CD4-positive, alpha-beta T cell treated with Interleukin-17A for 4 hours (primary cell): ENCODE data around the gene CCDC121.

Experiments used
- DNase-seq: peaks from one replicate; pipeline ENCODE4 v3.0.0-alpha.2; 2020; ENCODE audit warnings: mixed read lengths

CCDC121 gene, protein sequence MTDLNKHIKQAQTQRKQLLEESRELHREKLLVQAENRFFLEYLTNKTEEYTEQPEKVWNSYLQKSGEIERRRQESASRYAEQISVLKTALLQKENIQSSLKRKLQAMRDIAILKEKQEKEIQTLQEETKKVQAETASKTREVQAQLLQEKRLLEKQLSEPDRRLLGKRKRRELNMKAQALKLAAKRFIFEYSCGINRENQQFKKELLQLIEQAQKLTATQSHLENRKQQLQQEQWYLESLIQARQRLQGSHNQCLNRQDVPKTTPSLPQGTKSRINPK

DNA sequence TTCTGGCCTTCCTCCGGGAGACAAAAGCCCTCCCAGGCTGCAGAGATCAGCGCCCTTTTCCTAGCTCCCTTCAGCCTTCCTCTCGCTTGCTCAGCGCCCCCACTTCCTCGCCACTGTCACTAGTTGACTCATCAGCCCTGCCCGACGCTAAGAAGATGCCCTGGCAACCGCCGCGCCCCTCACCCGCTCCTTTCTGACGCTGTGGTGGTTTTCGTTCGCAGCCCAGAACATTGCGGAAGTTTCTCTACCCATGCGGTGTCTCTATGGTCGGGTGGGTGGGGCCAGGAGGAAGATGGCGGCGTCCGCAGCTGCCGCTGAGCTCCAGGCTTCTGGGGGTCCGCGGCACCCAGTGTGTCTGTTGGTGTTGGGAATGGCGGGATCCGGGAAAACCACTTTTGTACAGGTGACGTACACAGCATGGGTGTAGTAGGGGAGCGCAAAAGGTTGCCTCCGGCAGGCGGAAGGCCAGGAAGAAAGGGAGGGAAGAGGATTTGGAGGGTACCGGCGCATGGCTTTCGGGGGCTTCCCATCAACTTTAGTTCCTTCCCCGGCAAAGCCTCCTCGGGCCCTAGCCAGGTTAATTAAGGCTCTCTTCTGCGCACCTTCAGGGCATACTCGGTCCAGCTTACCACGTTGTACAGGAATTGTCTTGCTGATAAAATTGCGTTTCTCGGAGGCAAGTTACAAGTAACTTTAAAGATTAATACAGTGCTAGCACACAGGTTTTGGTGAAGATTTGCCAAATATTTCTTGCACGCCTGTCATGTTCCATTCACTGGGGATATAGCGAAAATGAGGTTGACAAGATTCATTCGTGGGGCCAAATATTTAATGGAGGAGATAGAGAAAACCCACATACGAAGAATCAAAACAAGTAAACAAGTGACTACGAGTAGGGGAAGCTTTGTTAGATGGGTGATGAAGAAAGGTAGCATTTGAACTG lies at the start of gene CCDC121, which contains the start of gene GPN1:
Gene CCDC121 (minus strand): TSS at position 246 of the 943 bp plus-strand sequence. CDS start 1,213 bp downstream, outside the sequence.
Gene GPN1 (plus strand): TSS at position 284 of the 943 bp plus-strand sequence. CDS start 9 bp downstream, at position 293.
- peak; percentile 96 for DNase-seq

DNA sequence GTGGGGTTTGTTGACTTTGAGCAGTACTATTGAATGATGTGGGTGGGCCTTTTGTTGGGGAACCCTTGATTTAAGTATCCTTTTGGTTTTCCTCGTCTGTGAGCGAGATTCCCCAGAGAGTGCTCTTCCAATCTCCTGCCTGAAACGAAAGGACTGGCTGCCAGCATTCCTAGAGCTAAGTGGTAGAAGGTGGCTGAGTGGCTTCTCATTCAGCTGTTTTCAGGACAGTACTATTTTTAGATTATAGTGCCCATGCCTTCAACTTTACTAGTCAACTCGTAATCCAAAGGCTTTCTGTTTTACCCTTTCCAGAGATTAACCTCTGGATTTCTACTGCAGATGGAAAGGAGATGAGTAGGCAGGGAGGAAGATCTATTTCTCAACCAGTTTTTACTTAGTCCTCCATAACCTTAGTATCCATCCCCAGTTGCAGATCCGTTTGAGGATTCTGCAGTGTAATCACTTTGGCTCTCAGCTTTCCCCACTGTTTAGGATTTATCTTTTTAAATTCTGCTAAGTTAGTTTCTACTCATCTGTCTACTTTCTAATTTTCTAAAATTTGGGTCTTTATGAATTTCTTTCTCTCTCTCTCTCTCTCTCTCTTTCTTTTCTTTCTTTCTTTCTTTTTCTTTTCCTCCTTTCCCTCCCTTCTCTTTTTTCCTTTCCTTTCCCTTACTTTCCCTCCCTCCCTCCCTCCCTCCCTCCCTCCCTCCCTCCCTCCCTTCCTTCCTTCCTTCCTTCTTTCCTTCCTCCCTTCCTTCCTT lies 44.1 kb upstream of the CCDC121 start:
- no peak for DNase-seq

DNA sequence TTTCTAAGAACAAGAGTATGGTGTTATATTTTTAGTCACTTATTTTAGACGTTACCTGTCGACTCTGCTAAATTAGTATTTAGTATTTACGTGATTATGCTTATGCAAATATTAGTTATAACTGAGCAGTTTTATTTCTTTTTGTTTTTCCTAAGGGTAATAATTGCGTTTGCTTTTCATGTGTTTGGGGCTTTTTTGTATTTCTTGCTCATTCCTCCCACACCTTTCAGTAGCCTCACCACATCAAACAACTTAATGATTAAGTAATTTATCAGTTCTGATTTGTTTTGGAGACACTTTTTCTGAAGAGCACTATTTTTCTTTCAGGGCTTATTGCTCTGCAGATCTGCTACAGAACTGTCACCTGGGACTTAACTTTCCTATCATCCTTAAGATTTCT lies 42.4 kb upstream of the CCDC121 start:
- DNase-seq, result no peak

DNA sequence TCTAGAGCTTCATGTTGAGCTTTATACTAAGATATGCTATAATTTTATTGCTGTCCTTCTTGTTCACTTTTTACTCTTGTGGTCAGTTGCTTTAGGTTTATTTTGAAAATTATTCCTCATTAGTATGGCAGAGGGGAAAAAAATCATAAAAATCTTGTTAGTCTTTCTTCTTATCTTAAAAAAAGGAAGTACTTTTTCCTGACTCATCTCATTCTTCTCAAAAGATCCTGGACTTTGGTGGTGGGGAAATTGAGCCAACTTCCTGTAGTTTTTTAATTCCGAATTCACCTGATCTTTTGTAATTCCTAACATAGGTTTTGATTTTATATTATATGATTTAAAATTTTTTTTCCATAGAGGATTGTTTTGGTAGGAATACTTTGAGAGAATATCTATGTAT lies 38.6 kb upstream of the CCDC121 start:
- no peak for DNase-seq

DNA sequence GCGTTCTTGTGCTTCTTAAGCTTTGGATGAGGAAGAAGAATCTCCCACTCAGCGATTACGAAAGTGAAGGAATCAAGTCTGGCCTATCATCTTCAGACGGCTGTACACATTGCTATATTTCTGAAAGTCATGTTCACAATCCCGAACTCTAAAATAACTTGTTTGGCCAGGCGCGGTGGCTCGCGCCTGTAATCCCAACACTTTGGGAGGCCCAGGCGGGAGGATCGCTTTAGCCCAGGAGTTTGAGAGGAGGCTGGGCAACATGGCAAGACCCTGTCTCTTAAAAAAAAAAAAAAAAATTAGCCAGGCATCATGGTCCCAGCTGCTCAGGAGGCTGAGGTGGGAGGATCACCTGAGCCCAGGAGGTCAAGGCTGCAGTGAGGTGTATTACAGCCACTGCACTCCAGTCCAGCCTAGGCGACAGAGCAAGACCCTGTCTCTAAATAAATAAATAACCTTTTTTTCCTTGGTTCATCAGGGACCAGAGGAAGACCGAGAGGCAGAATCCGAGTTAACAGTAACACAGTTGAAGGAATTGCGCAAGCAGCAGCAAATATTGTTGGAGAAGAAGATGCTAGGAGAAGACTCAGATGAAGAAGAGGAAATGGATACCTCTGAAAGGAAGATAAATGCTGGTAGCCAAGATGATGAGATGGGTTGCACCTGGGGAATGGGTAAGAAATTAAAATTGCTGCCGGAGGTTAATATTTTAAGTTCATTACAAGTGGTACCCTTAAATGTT lies 36.0 kb upstream of the CCDC121 start:
- no peak for DNase-seq

DNA sequence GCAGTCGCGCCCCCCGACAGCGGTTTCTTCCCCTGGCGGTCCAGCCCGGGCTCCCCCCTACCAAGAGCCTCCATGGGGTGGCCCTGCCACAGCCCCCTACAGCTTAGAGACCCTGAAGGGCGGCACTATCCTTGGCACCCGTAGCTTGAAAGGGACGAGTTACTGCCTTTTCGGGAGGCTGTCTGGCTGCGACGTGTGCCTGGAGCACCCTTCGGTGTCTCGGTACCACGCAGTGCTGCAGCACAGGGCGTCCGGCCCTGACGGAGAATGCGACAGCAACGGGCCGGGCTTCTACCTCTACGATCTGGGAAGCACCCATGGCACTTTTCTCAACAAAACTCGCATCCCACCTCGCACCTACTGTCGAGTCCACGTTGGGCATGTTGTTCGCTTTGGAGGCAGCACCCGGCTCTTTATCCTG lies 35.4 kb upstream of the CCDC121 start:
- DNase-seq, result no peak

DNA sequence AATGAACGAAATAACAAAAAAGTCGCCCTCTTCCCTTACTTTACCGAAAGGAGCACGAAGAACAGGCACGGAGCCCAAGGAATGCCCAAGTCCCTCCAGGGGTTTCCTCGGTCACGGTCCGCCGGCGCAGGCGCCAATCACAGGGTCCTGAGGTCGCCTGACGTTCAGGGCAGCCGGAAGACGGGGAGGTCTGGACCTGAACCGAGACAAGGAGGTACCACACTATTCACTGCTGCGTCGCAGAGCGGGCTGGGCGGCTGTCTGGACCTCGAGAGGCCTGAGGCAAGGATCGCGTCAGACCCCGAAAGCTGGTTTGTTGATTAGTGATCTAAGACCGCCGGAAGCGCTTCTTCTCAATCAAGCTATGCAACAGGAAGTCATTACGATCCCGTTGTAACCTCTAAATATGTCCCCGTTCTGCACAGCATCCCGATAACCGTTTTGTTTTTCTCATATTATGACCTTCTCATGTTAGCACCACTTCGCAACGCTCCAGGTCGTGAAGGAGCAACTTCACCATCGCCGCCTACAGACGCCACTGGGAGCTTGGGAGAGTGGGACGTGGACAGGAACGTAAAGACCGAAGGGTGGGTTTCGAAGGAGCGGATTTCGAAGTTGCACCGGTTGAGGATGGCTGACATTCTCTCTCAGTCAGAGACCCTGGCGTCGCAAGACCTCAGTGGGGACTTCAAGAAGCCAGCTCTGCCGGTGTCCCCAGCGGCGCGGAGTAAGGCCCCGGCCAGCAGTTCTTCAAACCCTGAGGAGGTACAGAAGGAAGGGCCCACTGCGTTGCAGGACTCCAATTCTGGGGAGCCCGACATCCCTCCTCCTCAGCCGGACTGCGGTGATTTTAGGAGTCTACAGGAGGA lies 34.7 kb upstream of the CCDC121 start, which contains the start of the genes SLC4A1AP and SUPT7L:
Gene SLC4A1AP (plus strand): TSS at position 605 of the 869 bp plus-strand sequence. CDS start 26 bp downstream, at position 631.
Gene SUPT7L (minus strand): TSS at position 330 of the 869 bp plus-strand sequence. CDS start 1,422 bp downstream, outside the sequence.
- peak; percentile 78 for DNase-seq

DNA sequence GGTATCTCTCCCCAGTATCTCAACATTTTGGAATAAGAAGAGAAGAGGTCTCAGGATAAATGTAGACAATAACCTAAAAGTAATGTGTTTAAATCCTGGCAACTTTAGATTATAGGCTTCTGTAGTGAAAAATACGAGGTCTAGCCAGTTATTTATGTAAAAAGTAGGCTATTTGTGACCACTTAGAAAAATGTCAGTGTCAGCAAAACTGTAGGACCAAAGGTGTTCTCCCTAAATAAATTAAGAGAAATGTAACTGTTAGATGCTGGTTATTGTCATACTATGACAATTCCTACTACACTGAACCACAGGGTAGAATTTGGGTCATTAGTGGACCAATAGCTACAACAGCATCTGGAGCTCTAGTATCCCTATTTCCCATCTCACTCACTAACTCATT lies 32.6 kb upstream of the CCDC121 start:
- no peak for DNase-seq

DNA sequence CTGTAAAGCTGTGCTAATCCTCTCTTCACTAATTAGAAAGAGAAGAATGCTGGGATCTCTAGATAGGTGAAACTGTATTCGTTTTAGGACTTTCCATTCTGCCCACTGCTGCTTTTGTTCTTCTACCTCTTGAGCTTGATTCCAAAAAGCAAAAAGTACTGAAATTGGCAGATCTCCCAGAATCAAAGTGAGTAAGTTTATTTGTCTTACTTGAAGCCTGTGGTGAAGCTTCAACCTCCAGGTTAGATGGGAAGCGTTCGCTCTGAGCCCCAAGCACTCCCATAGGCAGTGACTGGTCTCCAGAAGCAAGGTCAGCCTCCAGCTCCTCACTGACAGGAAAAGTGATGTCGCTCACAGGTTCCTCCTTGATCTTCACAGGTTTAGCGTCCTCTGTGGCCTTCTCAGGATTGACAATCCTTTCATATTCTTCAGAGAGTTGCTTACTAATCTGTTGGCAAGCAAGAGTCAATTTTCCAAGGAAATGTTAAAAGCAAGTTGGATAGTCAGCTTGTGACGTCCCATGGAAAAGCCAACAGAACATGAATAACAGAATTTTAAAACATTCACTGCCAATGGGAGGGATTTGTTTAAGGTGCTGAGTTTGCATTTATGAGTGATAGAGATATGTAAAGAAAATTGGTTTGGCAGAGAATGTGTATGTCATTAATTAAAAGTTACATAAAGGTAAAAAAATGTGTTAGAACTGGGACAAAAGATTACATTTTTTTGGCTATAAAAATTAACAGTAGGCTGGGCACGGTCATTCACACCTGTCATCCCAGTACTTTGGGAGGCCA lies 26.5 kb upstream of the CCDC121 start:
- DNase-seq, result no peak

DNA sequence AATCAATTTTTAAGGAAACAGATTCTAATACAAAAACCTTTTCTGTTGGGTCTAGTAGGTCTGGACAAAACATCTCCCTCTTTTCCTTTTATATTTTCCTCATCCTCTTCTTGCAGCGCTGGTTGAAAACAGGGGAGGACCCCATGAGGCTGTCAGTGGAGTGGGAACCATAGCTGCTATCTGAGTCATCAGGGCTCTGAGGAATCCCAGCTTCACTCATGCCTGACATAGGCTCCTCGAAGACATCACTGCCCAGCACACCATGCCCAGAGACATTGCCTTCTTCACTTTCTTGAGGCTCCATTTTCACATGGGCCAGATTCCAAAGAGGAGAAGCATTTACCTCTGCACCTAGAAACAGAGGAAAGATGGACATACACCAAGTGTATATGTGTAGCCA lies 24.6 kb upstream of the CCDC121 start:
- no peak for DNase-seq

DNA sequence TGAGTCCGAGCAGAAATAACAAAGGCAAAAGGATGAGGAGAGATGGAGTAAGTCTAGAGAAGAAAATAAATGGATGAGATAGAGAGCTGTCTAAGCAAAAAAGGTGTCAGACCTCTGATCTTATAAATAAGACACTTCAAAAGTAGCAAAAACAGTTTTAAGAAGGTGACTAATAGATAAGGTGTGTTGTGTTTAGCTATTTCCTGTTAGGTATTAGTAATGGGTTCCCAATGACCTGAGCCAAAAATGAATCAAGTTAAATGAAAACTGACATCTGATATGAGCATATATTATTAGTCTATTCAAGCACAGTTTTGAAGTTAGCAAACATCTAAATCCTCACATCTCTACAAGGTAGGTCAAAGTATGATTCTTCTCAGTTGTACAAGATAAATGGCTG lies 24.0 kb upstream of the CCDC121 start:
- DNase-seq, result no peak

DNA sequence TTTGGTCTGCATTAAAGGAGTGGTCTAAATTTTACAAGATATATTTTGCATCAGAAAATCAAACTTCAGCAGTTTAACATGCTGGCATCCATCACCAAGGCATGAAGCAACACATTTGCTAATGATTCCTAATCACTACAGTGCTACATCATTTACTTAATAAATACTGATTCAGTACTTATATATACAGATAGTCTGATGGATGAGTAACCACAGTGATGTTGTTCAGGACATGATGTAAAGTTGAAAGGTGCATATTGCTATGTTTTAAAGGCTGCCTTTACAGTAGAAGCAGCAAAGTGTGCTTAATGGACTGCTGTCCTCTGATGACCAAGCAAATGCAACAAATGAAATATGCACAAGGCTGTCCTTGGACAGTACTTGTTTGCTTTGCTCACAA lies 23.5 kb upstream of the CCDC121 start:
- no peak for DNase-seq

DNA sequence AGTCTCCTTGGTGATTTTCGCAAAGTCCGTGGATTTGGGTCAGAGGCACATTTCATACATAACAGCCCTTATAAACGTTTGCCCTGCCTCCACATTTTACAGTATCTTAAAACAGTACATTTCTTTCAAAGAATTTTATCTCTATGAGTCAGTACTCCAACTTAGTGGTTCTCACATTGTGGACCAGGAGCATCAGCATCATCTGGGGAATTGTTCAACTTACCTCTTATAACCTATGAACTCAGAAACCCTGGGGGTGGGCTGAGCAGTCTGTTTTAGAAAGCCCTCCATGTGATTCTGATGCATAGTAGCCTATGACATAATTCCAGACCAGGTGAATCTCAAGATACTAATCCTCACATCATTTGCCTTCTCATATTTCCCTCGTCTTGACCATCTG lies 22.2 kb upstream of the CCDC121 start:
- DNase-seq, result no peak

DNA sequence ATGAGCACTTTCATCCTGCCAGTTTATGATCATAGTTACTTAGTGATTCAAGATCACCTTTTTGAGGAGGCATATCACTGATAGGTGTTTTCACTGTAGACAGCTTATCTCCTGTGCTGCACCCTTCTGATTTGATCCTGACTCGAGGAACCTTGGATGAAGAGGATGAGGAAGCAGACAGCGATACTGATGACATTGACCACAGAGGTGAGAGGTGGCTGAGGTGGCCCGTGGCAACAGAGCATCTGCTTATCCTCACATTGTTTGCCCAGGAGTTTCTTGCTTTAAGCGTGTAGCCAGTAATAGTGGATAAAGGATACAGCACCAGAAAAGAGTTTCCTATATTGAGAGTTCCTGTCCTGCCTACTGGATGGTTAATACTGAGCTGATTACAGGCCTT lies 18.9 kb upstream of the CCDC121 start:
- DNase-seq, result no peak

DNA sequence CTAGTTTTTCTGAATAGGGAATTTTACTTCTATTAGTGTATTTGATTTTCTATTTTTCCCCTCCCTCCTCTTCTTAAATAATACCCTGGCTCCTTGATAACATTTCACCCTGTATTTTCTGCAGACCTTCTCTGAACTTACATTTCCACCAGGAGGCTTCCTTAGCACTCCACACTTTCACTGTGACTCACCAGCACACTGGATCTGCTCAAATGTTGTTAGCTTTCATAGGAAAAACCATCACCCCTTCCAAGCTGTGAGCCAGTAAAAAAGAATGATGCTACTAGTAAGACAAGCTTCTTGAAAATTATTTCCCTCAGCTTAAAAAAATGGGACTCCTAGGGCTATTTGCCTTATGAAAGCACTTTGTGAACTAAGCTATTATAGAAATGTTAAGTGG lies 18.5 kb upstream of the CCDC121 start:
- DNase-seq, result no peak

DNA sequence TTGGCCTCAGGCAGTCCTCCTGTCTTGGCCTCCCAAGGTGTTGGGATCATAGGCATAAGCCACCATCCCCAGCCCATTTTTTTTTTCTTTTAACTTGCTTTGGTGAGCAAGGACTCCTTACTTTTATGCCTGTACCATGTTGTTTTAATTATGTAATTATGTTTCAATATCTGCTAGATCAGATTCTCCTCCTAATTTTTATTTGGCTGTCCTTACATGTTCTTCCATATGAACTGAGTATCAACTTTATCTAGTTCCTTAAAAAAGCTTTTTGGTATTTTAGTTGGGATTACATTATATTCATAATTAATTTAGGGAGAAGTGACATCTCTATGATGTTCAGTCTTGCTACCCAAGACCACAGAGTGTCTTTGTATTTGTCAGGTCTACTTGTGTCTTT lies 16.4 kb upstream of the CCDC121 start:
- no peak for DNase-seq

DNA sequence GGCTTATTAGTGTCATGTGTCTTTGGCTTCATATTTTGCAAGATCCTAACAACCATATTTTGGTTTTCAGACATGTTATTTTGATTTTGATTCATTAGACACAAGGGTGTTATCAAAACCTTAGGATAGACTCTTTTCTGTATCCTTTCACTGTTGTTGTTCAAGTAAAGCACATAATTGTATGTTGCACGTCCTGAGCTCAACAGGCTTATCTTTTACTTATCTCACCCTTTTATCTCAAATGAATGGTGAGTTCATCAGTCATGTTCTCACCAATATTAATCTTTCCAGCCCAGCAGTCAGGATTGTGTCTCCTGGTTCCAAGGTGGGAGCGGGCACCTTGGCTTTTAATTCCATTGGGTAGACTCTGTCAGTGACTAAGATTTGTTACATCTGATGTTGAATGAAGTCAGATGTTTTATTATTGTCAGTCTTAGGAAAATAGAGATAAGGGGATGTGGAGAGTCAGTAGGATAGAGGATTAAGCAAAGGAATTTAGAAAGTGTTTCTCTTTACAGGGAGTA lies 12.0 kb upstream of the CCDC121 start:
- DNase-seq, result no peak

DNA sequence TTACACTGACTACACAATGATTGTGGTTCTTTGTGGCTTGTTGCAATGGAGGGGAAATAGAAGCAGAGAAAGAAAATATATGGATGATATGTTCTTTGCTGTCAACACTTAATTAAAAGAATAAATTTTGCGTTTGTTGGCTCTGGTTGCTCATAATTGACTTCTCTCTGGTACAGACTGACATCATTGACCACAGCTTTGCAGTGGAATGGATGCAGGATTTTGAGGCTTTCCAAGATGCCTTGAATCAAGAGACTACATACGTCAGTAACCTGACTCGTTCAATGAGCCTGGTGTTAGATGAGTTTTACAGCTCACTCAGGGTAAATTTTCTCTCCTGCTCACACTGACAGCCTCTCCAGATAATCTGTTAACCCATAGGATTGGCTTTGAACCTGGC lies 9.9 kb upstream of the CCDC121 start:
- no peak for DNase-seq

DNA sequence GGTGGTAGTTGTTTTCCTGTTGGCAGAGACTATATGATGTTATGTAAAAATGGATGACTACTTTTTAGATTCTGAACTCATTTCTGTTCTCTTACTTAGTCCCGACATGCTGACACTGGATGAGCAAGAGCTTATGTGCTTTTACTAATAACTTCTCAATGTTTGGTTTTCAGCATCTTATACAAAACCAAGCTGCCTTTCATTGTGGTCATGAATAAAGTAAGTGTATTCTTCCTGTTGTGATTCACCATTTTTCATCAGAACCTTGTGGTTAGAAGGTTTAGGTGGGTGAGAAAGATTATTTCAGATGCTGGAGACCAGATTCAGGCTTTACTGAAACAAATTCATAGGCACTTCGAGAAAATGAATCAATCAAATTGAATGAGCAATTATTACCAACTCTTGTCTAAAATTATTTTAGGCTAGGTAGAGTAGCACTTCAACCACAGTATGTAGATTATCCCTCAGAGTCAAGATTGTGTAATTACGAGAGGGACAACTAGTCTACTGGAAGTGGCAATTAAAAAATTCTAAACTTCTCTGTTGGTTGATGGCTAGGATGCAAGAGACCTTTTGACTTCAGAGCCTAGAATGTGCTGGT lies 9.3 kb upstream of the CCDC121 start:
- DNase-seq, result no peak

DNA sequence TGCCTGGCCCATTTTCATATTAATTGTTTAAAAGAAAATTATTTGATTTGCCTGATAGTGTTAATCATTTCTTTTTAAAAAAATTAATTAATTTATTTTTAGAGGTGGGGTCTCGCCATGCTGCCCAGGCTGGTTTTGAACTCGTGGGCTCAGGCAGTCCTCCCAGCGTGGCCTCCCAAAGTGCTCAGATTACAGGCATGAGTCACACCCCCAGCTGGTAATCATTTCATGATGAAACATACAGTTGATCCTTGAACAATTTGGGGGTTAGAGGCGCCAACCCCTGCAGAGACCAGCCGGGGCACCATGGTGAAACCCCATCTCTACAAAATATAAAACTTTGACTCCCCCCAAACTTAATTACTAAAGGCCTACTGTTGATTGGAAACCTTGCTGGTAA lies 8.0 kb upstream of the CCDC121 start:
- DNase-seq, result no peak
